Stomach (tissue), 9 donors: ENCODE measurements around the gene PYCR2. TPM values are rescaled to one million over a fixed set of nuclear protein-coding genes. Genes with fewer than 3 reads are reported as not detected.

Experiments
- DNase-seq, 2 donors: peaks; one replicate each; pipeline versions ENCODE4 v3.0.0 to v3.0.0-alpha.2; 2013 to 2019
- H3K27ac ChIP-seq, 5 donors: fragments of 200-600 bp in 4 of 5; sonication (generic) in 4 of 5; one replicate each; pipeline ENCODE4 v1.5.1; 2013 to 2019; ENCODE audit warnings: mild to moderate bottlenecking in 1 of 5, moderate library complexity in 1 of 5
- H3K27me3 ChIP-seq, 3 donors: fragments of 200-600 bp; sonication (generic); one replicate each; pipeline ENCODE4 v1.5.1; 2017 to 2019; ENCODE audit warnings: mixed run types in 1 of 3
- H3K36me3 ChIP-seq, 4 donors: fragments of 200-600 bp; sonication (generic); 1 replicate in 3 of 4; 2 replicates in 1 of 4; pipeline ENCODE4 v1.5.1; 2016 to 2019
- H3K4me1 ChIP-seq, 4 donors: fragments of 200-600 bp; sonication (generic); one replicate each; pipeline ENCODE4 v1.5.1; 2016 to 2019
- H3K4me3 ChIP-seq, 4 donors: fragments of 200-600 bp; sonication (generic) in 3 of 4; one replicate each; pipeline ENCODE4 v1.5.1; 2016 to 2019; ENCODE audit warnings: mild to moderate bottlenecking in 1 of 4
- H3K9me3 ChIP-seq, 4 donors: fragments of 200-600 bp; sonication (generic); one replicate each; pipeline ENCODE4 v1.5.1; 2016 to 2019
- EP300 ChIP-seq: sonication (generic); formaldehyde crosslinking; IDR thresholded peaks from one replicate; pipeline ENCODE4 v1.6.1; 2017; ENCODE audit warnings: antibody characterized with exemption
- POLR2A ChIP-seq, 4 donors: fragments of 450-650 bp; IDR thresholded peaks; one replicate each; pipeline ENCODE4 v1.6.1; 2016; ENCODE audit warnings: antibody characterized with exemption in 4 of 4, control low read depth in 2 of 4, mild to moderate bottlenecking in 1 of 4, moderate library complexity in 1 of 4
- POLR2AphosphoS5 ChIP-seq, 3 donors: sonication (generic); formaldehyde crosslinking; IDR thresholded peaks; one replicate each; pipeline ENCODE4 v1.6.1; 2016; ENCODE audit warnings: antibody characterized with exemption in 3 of 3
- WGBS, 5 donors: extraction: QIAGEN DNeasy Blood & Tissue Kit in 3 of 5; methylation state at CpG; one replicate each; pipeline versions ENCODE4 v1.1.5 to v1.1.7; 2013 to 2018; 5-methylcytosine and 5-hydroxymethylcytosine counted together
- intact Hi-C: fragments of 100-400 bp; cut with DNase I; formaldehyde crosslinking; loops from one replicate; pipeline ENCODE4 v1.15.1; 2023; ENCODE audit warnings: low total_unique reads
- polyA plus RNA-seq, 3 donors: library from polyadenylated mRNA; stranded (reverse); fragments of 200-250 nt; gene quantifications; one replicate each; pipeline ENCODE4 v1.2.3, GENCODE V29; 2013
- total RNA-seq, 5 donors: library from RNA; depleted of rRNA; stranded (reverse); fragments of >200 nt; gene quantifications; one replicate each; pipeline versions ENCODE4 v1.1.0 to v1.2.3, GENCODE V29; 2014 to 2016
- TF ChIP-seq, protein P1 (sequence below), 7 experiments: fragments of 450-650 bp in 4 of 7; fragments of 200-600 bp in 3 of 7; sonication (generic) in 3 of 7; IDR thresholded peaks; one replicate each; pipeline ENCODE4 v1.5.1; 2016 to 2019; ENCODE audit warnings: antibody characterized with exemption in 7 of 7, control low read depth in 2 of 7, mild to moderate bottlenecking in 1 of 7
- donor health status: healthy with polysubstance abuse.
- donor health status: Bipolar disorder and iron deficiency.
- donor health status: healthy.

Gene PYCR2
- total and polyA plus RNA-seq, 8 donors, result 20.1 to 59.4 (median 32.3) TPM

DNA sequence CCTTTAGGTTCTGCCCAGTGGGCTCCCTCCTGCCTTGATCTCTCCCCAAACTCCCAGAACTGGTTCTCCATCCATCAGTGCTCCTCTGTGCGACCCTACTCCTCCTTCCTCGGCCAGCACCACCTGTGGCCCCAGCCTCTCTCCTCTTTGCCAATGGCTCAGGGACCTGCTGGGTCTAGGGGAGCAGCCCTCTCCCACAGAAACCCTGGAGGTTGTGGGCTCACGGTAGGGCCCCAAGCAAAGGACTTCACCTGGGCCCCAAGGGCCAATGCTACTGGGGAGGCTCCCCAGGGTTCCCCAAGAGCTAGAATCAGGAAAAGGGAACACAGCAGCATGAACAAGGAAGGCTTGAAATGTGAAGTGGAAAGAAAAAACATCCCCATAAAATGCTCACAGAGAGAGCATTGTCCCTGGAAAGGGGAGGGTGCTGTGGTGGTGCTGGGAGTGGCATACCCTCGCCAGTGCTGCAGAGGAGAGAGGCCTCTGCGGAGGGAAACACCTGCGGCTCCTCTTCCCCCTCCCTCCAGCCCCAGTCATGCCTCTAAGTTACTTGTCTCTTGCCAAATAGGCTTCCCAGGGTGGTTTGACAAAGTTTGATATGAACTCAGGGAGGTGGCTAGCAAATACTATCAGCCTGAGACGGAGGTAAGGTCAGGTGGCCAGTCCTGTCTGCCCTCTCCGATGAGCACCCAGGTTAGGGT, 44.4 kb downstream of the PYCR2 start:
- peak overlapping the region in 3 of 4 donors; percentile 17 to 80 (median 74) for H3K4me3 ChIP-seq
- peak overlapping the region; percentile 92 to 96 (median 95) for H3K27ac ChIP-seq

DNA sequence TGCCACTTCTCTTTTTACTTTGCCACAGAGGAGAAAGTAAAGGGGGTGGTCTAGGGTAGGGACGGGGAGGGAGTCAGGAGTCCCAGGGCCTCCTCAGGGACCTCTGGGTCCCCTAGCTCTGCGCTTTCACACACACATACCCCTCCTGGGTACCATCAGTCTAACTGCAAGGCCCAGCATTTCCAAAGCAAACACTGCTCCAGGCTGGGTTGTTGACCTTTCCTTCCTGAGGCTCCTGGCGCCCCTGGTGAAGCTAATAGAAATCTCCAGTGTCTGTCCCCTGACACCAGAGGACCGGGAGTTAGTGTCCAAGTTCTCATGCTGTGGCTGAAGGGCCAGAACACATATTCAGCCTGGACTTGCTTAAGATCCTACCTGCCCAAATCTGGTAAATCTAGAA, 45.8 kb downstream of the PYCR2 start:
- peaks cover 73 to 86% (median 83%) of the 10 kb centered on the region in 4 donors for H3K4me1 ChIP-seq
- 42 to 62% (median 56%) methylated on average over 4 of the region's 4 CpGs for WGBS, 5 donors
- peaks cover 14 to 42% (median 38%) of the 10 kb centered on the region in 4 donors for H3K36me3 ChIP-seq
- DNase-seq, result no peak
- intact Hi-C loops, result no loop called here
- TF ChIP-seq, protein P1, sequence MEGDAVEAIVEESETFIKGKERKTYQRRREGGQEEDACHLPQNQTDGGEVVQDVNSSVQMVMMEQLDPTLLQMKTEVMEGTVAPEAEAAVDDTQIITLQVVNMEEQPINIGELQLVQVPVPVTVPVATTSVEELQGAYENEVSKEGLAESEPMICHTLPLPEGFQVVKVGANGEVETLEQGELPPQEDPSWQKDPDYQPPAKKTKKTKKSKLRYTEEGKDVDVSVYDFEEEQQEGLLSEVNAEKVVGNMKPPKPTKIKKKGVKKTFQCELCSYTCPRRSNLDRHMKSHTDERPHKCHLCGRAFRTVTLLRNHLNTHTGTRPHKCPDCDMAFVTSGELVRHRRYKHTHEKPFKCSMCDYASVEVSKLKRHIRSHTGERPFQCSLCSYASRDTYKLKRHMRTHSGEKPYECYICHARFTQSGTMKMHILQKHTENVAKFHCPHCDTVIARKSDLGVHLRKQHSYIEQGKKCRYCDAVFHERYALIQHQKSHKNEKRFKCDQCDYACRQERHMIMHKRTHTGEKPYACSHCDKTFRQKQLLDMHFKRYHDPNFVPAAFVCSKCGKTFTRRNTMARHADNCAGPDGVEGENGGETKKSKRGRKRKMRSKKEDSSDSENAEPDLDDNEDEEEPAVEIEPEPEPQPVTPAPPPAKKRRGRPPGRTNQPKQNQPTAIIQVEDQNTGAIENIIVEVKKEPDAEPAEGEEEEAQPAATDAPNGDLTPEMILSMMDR (IDR thresholded peaks at IDR 0.05), result no peak
- TF ChIP-seq POLR2AphosphoS5 (IDR thresholded peaks at IDR 0.05) (no peak), POLR2A (IDR thresholded peaks at IDR 0.05) (no peak), EP300 (no peak)
- no peak overlapping the region for H3K4me3 ChIP-seq
- H3K9me3 ChIP-seq, result no peaks in the 10 kb centered on the region
- H3K27ac ChIP-seq, result peak overlapping the region; percentile 33 to 96 (median 92)
- no peaks in the 10 kb centered on the region for H3K27me3 ChIP-seq

More for the DNA sequence above, 44.4 kb downstream of the PYCR2 start:
- DNase-seq, result peak in 1 of 2 donors; percentile 84
- H3K27me3 ChIP-seq, result no peaks in the 10 kb centered on the region
- intact Hi-C loops, result no loop called here
- H3K9me3 ChIP-seq, result no peaks in the 10 kb centered on the region
- TF ChIP-seq POLR2AphosphoS5 (IDR thresholded peaks at IDR 0.05), result peak in 1 of 3 donors; percentile 6
- TF ChIP-seq POLR2A (IDR thresholded peaks at IDR 0.05), result no peak
- WGBS, 5 donors, result 37 to 56% (median 50%) methylated on average over 8 of the region's 8 CpGs
- peaks cover 64 to 85% (median 77%) of the 10 kb centered on the region in 4 donors for H3K4me1 ChIP-seq
- H3K36me3 ChIP-seq, result peaks cover 2 to 28% (median 24%) of the 10 kb centered on the region in 4 donors

DNA sequence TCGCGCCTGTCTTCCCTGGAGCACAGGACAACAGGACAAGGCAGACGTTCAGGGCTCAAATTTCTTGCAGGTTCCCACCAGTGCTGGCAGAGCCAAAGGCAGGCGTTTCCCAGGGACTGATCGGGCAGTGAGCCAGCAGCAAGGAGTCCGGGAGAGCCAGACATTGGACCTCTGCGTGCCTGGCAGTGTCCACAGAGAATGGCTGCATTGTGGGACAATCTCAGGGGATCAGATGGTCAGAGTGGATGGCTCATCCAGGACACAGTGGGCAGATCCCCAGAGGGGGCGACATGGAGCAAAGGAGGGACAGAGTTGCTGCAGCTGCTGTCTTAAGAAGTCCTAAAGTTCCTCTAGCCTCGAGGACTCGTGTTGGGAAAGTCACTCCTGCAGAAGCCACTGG, 46.5 kb downstream of the PYCR2 start:
- intact Hi-C loops, result no loop called here
- H3K27me3 ChIP-seq, result no peaks in the 10 kb centered on the region
- WGBS, 5 donors, result 16 to 26% (median 22%) methylated on average over 10 of the region's 10 CpGs
- peak overlapping the region in 1 of 4 donors; percentile 20 for H3K4me3 ChIP-seq
- H3K36me3 ChIP-seq, result peaks cover 21 to 49% (median 45%) of the 10 kb centered on the region in 4 donors
- H3K4me1 ChIP-seq, result peaks cover 71 to 88% (median 81%) of the 10 kb centered on the region in 4 donors
- TF ChIP-seq POLR2AphosphoS5 (IDR thresholded peaks at IDR 0.05), result peak in 1 of 3 donors; percentile 18
- TF ChIP-seq, protein P1 (IDR thresholded peaks at IDR 0.05), result peak in 4 of 7 experiments; percentile 10 to 31 (median 22)
- TF ChIP-seq POLR2A (IDR thresholded peaks at IDR 0.05), result no peak
- TF ChIP-seq EP300, result no peak
- peak overlapping the region; percentile 43 to 96 (median 92) for H3K27ac ChIP-seq
- peak; percentile 68 to 76 for DNase-seq
- H3K9me3 ChIP-seq, result no peaks in the 10 kb centered on the region

DNA sequence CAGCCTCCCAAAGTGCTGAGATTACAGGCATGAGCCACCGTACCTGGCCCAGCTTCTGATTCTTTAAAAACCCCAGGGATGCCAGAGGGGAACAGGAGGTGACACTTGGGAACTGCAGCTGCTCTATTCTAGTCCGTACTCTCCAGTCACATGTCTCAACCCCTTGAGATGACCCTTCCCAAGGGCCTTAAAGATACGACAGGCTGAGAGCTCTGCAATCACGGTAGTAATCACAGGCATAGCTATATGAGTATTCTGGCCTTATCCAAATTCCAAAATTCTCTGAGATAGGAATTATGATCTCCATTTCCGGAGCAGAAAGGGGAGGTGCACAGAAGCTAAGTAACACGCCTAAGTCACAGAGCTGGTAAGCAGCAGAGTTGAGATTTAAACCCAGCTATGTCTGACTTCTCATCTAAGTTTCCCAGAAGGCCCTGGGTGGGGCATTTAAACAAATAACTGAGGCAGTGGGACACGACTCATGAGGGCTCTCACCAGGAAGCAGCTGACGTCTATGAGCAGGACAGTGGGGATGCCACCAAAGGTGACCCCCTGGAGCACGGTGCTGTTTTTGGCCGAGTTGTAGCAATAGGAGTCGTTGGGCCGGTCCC, 47.0 kb downstream of the PYCR2 start:
- no peaks in the 10 kb centered on the region for H3K27me3 ChIP-seq
- no peak for DNase-seq
- H3K9me3 ChIP-seq, result no peaks in the 10 kb centered on the region
- H3K4me1 ChIP-seq, result peaks cover 71 to 90% (median 81%) of the 10 kb centered on the region in 4 donors
- intact Hi-C loops, result no loop called here
- no peak for TF ChIP-seq POLR2A (IDR thresholded peaks at IDR 0.05)
- no peak for TF ChIP-seq EP300
- WGBS, 5 donors, result 41 to 55% (median 46%) methylated on average over 8 to 12 of the region's 12 CpGs
- peak overlapping the region in 1 of 4 donors; percentile 20 for H3K4me3 ChIP-seq
- H3K27ac ChIP-seq, result peak overlapping the region; percentile 43 to 96 (median 92)
- H3K36me3 ChIP-seq, result peaks cover 21 to 55% (median 49%) of the 10 kb centered on the region in 4 donors

DNA sequence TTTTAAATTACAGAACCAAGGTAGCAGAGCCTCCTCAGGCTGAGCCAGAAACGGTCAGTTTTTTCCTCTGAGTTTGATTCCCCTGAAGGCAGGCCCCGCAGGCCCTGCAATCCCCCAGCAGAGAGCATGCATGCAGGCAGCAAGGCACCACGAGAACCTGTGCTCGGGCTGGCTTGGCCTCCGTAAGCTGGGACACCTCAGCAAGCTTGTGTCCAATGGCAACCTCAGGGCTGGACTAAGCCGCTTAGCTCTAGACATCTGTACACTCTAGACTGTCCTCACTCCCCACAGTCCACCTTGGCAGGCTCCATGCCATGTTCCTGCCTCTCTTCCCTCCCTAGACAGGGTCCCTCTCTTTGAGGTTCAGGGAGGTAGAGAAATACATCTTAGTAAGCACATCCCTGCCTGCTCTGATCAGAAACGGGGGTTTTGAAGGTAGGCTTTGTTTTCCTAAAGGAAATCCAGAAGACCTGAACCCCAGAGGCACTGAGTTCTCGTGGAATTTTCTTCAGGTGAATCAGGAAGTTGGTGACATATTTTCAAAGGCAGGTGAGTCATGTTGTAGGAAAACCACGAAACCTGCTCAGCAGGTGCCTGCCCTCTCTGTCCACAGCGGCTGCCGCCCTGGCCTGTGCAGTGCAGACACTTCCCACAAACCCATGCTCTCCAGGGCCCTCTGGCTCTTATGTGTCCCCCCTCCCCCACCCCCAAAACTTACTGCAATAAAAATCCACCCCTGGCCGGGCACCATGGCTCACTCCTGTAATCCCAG, 48.8 kb downstream of the PYCR2 start:
- intact Hi-C loops, result no loop called here
- WGBS, 5 donors, result 48 to 70% (median 55%) methylated on average over 12 of the region's 12 CpGs
- H3K27me3 ChIP-seq, result no peaks in the 10 kb centered on the region
- H3K27ac ChIP-seq, result peak overlapping the region; percentile 76 to 96 (median 92)
- DNase-seq, result peak; percentile 85 to 91
- no peaks in the 10 kb centered on the region for H3K9me3 ChIP-seq
- H3K36me3 ChIP-seq, result peaks cover 28 to 73% (median 67%) of the 10 kb centered on the region in 4 donors
- H3K4me3 ChIP-seq, result no peak overlapping the region
- H3K4me1 ChIP-seq, result peaks cover 63 to 89% (median 78%) of the 10 kb centered on the region in 4 donors
- TF ChIP-seq EP300 (no peak), POLR2A (IDR thresholded peaks at IDR 0.05) (no peak), POLR2AphosphoS5 (IDR thresholded peaks at IDR 0.05) (peak in 2 of 3 donors; percentile 57 to 63)
- TF ChIP-seq, protein P1 (IDR thresholded peaks at IDR 0.05), result no peak
